ENCODE measurements around the gene CEBPE.

The CEBPE gene

GRCh38 chr14:23101213-23101970 lies 17.7 kb downstream of the CEBPE start:
- TF ChIP-seq PATZ1 (CRISPR knock-in tag; IDR thresholded peaks at IDR 0.05; ENCODE audit: borderline replicate concordance) (no peak), ZFP30 (CRISPR knock-in tag; IDR thresholded peaks at IDR 0.05) (no peak), ZNF565 (CRISPR knock-in tag; conservative IDR thresholded peaks at IDR 0.05; ENCODE audit: low read depth) (no peak), ZFP3 (CRISPR knock-in tag; IDR thresholded peaks at IDR 0.05) (no peak), ZNF70 (CRISPR knock-in tag; IDR thresholded peaks at IDR 0.05) (no peak), POU6F1 (CRISPR knock-in tag; IDR thresholded peaks at IDR 0.05; ENCODE audit: borderline replicate concordance, low read depth) (no peak), TOX (CRISPR knock-in tag; IDR thresholded peaks at IDR 0.05; ENCODE audit: borderline replicate concordance) (no peak), CSRNP3 (CRISPR knock-in tag; IDR thresholded peaks at IDR 0.05) (no peak), ZNF8 (CRISPR knock-in tag; IDR thresholded peaks at IDR 0.05) (no peak), CREB5 (CRISPR knock-in tag; IDR thresholded peaks at IDR 0.05; ENCODE audit: low read depth) (no peak), CSDC2 (CRISPR knock-in tag; IDR thresholded peaks at IDR 0.05) (no peak), ISL1 (CRISPR knock-in tag; IDR thresholded peaks at IDR 0.05) (no peak), ESRRG (CRISPR knock-in tag; IDR thresholded peaks at IDR 0.05) (no peak), TCF4 (CRISPR knock-in tag; IDR thresholded peaks at IDR 0.05; ENCODE audit: borderline replicate concordance) (no peak), PPARA (CRISPR knock-in tag; IDR thresholded peaks at IDR 0.05; ENCODE audit: borderline replicate concordance) (no peak), SNAI2 (CRISPR knock-in tag; IDR thresholded peaks at IDR 0.05) (no peak), RARB (CRISPR knock-in tag; IDR thresholded peaks at IDR 0.05) (no peak), ZC3H10 (CRISPR knock-in tag; IDR thresholded peaks at IDR 0.05) (no peak), ARNTL (CRISPR knock-in tag; IDR thresholded peaks at IDR 0.05; ENCODE audit: borderline replicate concordance, low read depth) (no peak), TSHZ2 (CRISPR knock-in tag; IDR thresholded peaks at IDR 0.05) (no peak)
- ATAC-seq, result no peak; the same call in 2 of the 3 replicates

- TF ChIP-seq ZNF8 (CRISPR knock-in tag; IDR thresholded peaks at IDR 0.05), result no peak
- no peak for TF ChIP-seq POU6F1 (CRISPR knock-in tag; IDR thresholded peaks at IDR 0.05; ENCODE audit: borderline replicate concordance, low read depth)
- no peak for ATAC-seq
Observed at GRCh38 chr14:23099212-23099861, 19.7 kb downstream of the CEBPE start.
